Stimulated activated CD4-positive, alpha-beta T cell treated with anti-CD3 and anti-CD28 coated beads, Interleukin-15, amount 100 ng/mL, for 1 hour (primary cell): ENCODE results near the gene CCL15.
"Not testable (repeated sequence)": the region's sequence is repeated elsewhere in the genome, so short reads cannot be mapped to it uniquely, and the experiment has no call there.

ENCODE experiments used
- DNase-seq, 2 donors: peaks; one replicate each; pipeline ENCODE4 v3.0.0-alpha.2; 2020; ENCODE audit warnings: low read depth in 1 of 2, low spot score in 1 of 2

CCL15 gene

GRCh38 chr17:36001110-36001771, at the start of gene CCL15:
Gene CCL15 (minus strand): TSS chr17:36001553. CDS start chr17:36001492, 61 bp downstream.
- no peak for DNase-seq

GRCh38 chr17:36049643-36050042, 48.3 kb upstream of the CCL15 start:
- DNase-seq, result no peak

- no peak for DNase-seq
Observed at GRCh38 chr17:36048066-36048465, 46.7 kb upstream of the CCL15 start.

- DNase-seq, result no peak
Observed at GRCh38 chr17:36036235-36036634, 34.9 kb upstream of the CCL15 start.

GRCh38 chr17:36034127-36034526, 32.8 kb upstream of the CCL15 start:
- no peak for DNase-seq

GRCh38 chr17:36030956-36031355, 29.6 kb upstream of the CCL15 start:
- no peak for DNase-seq

- DNase-seq, result no peak
Observed at GRCh38 chr17:36027761-36028160, 26.4 kb upstream of the CCL15 start.

GRCh38 chr17:36024106-36024869, 22.9 kb upstream of the CCL15 start:
- DNase-seq, result no peak

GRCh38 chr17:36019423-36019822, 18.1 kb upstream of the CCL15 start:
- no peak for DNase-seq

- no peak for DNase-seq
Observed at GRCh38 chr17:36017799-36018198, 16.4 kb upstream of the CCL15 start, which contains the start of gene CCL23. Gene CCL23 (minus strand): TSS chr17:36017972. CDS start chr17:36017897, 75 bp downstream.

- no peak for DNase-seq
Observed at GRCh38 chr17:36016555-36016954, 15.2 kb upstream of the CCL15 start.

- not testable (repeated sequence) for DNase-seq
Observed at GRCh38 chr17:36015895-36016294, 14.5 kb upstream of the CCL15 start.

GRCh38 chr17:36014946-36015345, 13.6 kb upstream of the CCL15 start:
- DNase-seq, result no peak

- DNase-seq, result no peak
Observed at GRCh38 chr17:36011201-36011600, 9.8 kb upstream of the CCL15 start.

GRCh38 chr17:36008998-36009665, 7.8 kb upstream of the CCL15 start:
- no peak for DNase-seq

GRCh38 chr17:36004594-36005108, 3.3 kb upstream of the CCL15 start:
- no peak for DNase-seq

- no peak for DNase-seq
Observed at GRCh38 chr17:36002631-36003030, 1.3 kb upstream of the CCL15 start.

GRCh38 chr17:36001862-36002603, 680 bp upstream of the CCL15 start:
- DNase-seq, result no peak

GRCh38 chr17:36000732-36001109, 632 bp downstream of the CCL15 start:
- no peak for DNase-seq

- no peak for DNase-seq
Observed at GRCh38 chr17:35998756-35999155, 2.6 kb downstream of the CCL15 start.

- no peak for DNase-seq
Observed at GRCh38 chr17:35998018-35998545, 3.3 kb downstream of the CCL15 start.
